Measurements from ENCODE around the gene CDC37. TPM values are rescaled to one million over a fixed set of nuclear protein-coding genes. Genes with fewer than 3 reads are reported as not detected.

Gene CDC37
- total and polyA plus RNA-seq, 9 donors = 128 to 166 (median 146) TPM

Other genes starting within 250 kb of the CDC37 start
- gene DNMT1, start 208.6 kb downstream of the CDC37 start, total RNA-seq = 28.3 TPM
- gene DNMT1, start 208.6 kb downstream of the CDC37 start, polyA plus RNA-seq (ENCODE audit: insufficient read depth in 1 of 8, insufficient read length in 8 of 8, low replicate concordance in 1 of 8) = 10 to 100 TPM; 58.4 to 83.7 (median 71.9) TPM
- 11.2 TPM for gene S1PR2, start 172.2 kb downstream of the CDC37 start, total RNA-seq
- 10 to 100 TPM in 7 of 8 donors, 1 to 10 TPM in 1; 9.3 to 18.8 (median 12.8) TPM for gene S1PR2, start 172.2 kb downstream of the CDC37 start, polyA plus RNA-seq (ENCODE audit: insufficient read depth in 1 of 8, insufficient read length in 8 of 8, low replicate concordance in 1 of 8)
- 23.5 TPM for gene MRPL4, start 151.3 kb downstream of the CDC37 start, total RNA-seq
- gene MRPL4, start 151.3 kb downstream of the CDC37 start, polyA plus RNA-seq (ENCODE audit: insufficient read depth in 1 of 8, insufficient read length in 8 of 8, low replicate concordance in 1 of 8) = 10 to 100 TPM; 29.4 to 37.8 (median 34.5) TPM
- gene ICAM1, start 132.4 kb downstream of the CDC37 start, total RNA-seq = 4.7 TPM
- 10 to 100 TPM in 1 of 8 donors, 1 to 10 TPM in 7; 7.1 to 10.1 (median 8.3) TPM for gene ICAM1, start 132.4 kb downstream of the CDC37 start, polyA plus RNA-seq (ENCODE audit: insufficient read depth in 1 of 8, insufficient read length in 8 of 8, low replicate concordance in 1 of 8)
- 0.35 TPM for gene ICAM4, start 116.6 kb downstream of the CDC37 start, total RNA-seq
- gene ICAM4, start 116.6 kb downstream of the CDC37 start, polyA plus RNA-seq (ENCODE audit: insufficient read depth in 1 of 8, insufficient read length in 8 of 8, low replicate concordance in 1 of 8) = 1 to 10 TPM in 1 of 8 donors, under 1 TPM in 7; 0.36 to 1.2 (median 0.49) TPM
- not detected for gene ICAM5, start 113.6 kb downstream of the CDC37 start, total RNA-seq
- gene ICAM5, start 113.6 kb downstream of the CDC37 start, polyA plus RNA-seq (ENCODE audit: insufficient read depth in 1 of 8, insufficient read length in 8 of 8, low replicate concordance in 1 of 8) = under 1 TPM in 6 of 8 donors, not detected in 2; 0.04 to 0.61 (median 0.13) TPM
- gene ZGLP1, start 93.7 kb downstream of the CDC37 start, total RNA-seq = 4.4 TPM
- 1 to 10 TPM; 1.9 to 5.6 (median 3.3) TPM for gene ZGLP1, start 93.7 kb downstream of the CDC37 start, polyA plus RNA-seq (ENCODE audit: insufficient read depth in 1 of 8, insufficient read length in 8 of 8, low replicate concordance in 1 of 8)
- gene FDX2, start 87.5 kb downstream of the CDC37 start, total RNA-seq = 21.6 TPM
- gene FDX2, start 87.5 kb downstream of the CDC37 start, polyA plus RNA-seq (ENCODE audit: insufficient read depth in 1 of 8, insufficient read length in 8 of 8, low replicate concordance in 1 of 8) = 10 to 100 TPM; 16.9 to 20.0 (median 18.8) TPM
- 4.4 TPM for gene RAVER1, start 70.0 kb downstream of the CDC37 start, total RNA-seq
- 10 to 100 TPM; 11.3 to 21.7 (median 17.6) TPM for gene RAVER1, start 70.0 kb downstream of the CDC37 start, polyA plus RNA-seq (ENCODE audit: insufficient read depth in 1 of 8, insufficient read length in 8 of 8, low replicate concordance in 1 of 8)
- gene ICAM3, start 63.9 kb downstream of the CDC37 start, total RNA-seq = 5.7 TPM
- gene ICAM3, start 63.9 kb downstream of the CDC37 start, polyA plus RNA-seq (ENCODE audit: insufficient read depth in 1 of 8, insufficient read length in 8 of 8, low replicate concordance in 1 of 8) = 1 to 10 TPM; 5.4 to 7.5 (median 5.9) TPM
- gene TYK2, start 23.0 kb downstream of the CDC37 start, total RNA-seq = 55.1 TPM
- 10 to 100 TPM; 54.8 to 89.6 (median 73.6) TPM for gene TYK2, start 23.0 kb downstream of the CDC37 start, polyA plus RNA-seq (ENCODE audit: insufficient read depth in 1 of 8, insufficient read length in 8 of 8, low replicate concordance in 1 of 8)
- gene PDE4A, start 17.0 kb upstream of the CDC37 start, total RNA-seq = 1.2 TPM
- 1 to 10 TPM; 2.1 to 4.0 (median 3.1) TPM for gene PDE4A, start 17.0 kb upstream of the CDC37 start, polyA plus RNA-seq (ENCODE audit: insufficient read depth in 1 of 8, insufficient read length in 8 of 8, low replicate concordance in 1 of 8)
- 55.2 TPM for gene KEAP1, start 99.8 kb upstream of the CDC37 start, total RNA-seq
- 10 to 100 TPM; 58.2 to 75.0 (median 69.6) TPM for gene KEAP1, start 99.8 kb upstream of the CDC37 start, polyA plus RNA-seq (ENCODE audit: insufficient read depth in 1 of 8, insufficient read length in 8 of 8, low replicate concordance in 1 of 8)
- 0.75 TPM for gene S1PR5, start 113.9 kb upstream of the CDC37 start, total RNA-seq
- 1 to 10 TPM in 5 of 8 donors, under 1 TPM in 3; 0.67 to 2.2 (median 1.4) TPM for gene S1PR5, start 113.9 kb upstream of the CDC37 start, polyA plus RNA-seq (ENCODE audit: insufficient read depth in 1 of 8, insufficient read length in 8 of 8, low replicate concordance in 1 of 8)
- 16.4 TPM for gene ATG4D, start 140.4 kb upstream of the CDC37 start, total RNA-seq
- gene ATG4D, start 140.4 kb upstream of the CDC37 start, polyA plus RNA-seq (ENCODE audit: insufficient read depth in 1 of 8, insufficient read length in 8 of 8, low replicate concordance in 1 of 8) = 10 to 100 TPM; 18.1 to 25.6 (median 24.9) TPM
- gene KRI1, start 162.5 kb upstream of the CDC37 start, total RNA-seq = 8.5 TPM
- gene KRI1, start 162.5 kb upstream of the CDC37 start, polyA plus RNA-seq (ENCODE audit: insufficient read depth in 1 of 8, insufficient read length in 8 of 8, low replicate concordance in 1 of 8) = 10 to 100 TPM; 22.5 to 29.0 (median 25.9) TPM
- gene CDKN2D, start 165.4 kb upstream of the CDC37 start, total RNA-seq = 6.8 TPM
- 10 to 100 TPM; 14.5 to 19.5 (median 16.5) TPM for gene CDKN2D, start 165.4 kb upstream of the CDC37 start, polyA plus RNA-seq (ENCODE audit: insufficient read depth in 1 of 8, insufficient read length in 8 of 8, low replicate concordance in 1 of 8)
- gene AP1M2, start 183.8 kb upstream of the CDC37 start, total RNA-seq = 0.27 TPM
- 1 to 10 TPM in 2 of 8 donors, under 1 TPM in 4, not detected in 2; 0.20 to 4.0 (median 0.60) TPM for gene AP1M2, start 183.8 kb upstream of the CDC37 start, polyA plus RNA-seq (ENCODE audit: insufficient read depth in 1 of 8, insufficient read length in 8 of 8, low replicate concordance in 1 of 8)
- 64.6 TPM for gene SLC44A2, start 222.0 kb upstream of the CDC37 start, total RNA-seq
- gene SLC44A2, start 222.0 kb upstream of the CDC37 start, polyA plus RNA-seq (ENCODE audit: insufficient read depth in 1 of 8, insufficient read length in 8 of 8, low replicate concordance in 1 of 8) = 100 to 1,000 TPM; 114 to 153 (median 142) TPM